ENCODE results near the gene RXRG. TPM values are rescaled to one million over a fixed set of nuclear protein-coding genes. Genes with fewer than 3 reads are reported as not detected.

RXRG gene
- total RNA-seq, 1 experiment from 2014 or later, result not detected

DNA sequence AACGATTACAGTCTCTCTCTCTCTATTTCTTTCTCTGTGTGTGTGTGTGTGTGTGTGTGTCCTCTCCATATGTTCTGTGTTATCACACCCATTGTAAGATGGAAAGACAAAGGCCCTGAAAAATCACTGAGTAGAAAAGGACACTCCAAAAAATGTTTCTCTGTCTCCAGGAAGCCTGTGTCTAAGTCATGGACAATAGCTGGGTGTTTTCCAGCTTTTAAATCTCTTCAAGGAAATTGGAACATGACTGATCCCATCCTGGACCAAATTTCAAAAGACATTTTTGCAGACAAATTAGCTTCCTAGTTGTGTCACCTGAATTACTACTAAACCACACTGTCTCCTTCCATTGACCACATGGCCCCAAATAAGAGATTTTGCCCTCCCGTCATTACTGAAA is 57.4 kb downstream of the RXRG start:
- Histone ChIP-seq H4K91ac (ENCODE audit: insufficient read length, low read depth, low read length) (no peak overlapping the region), H3K23me2 (ENCODE audit: insufficient read length, low read depth, low read length, poor library complexity, severe bottlenecking) (no peaks in the 10 kb centered on the region), H3K27ac (ENCODE audit: insufficient read length, low read depth, low read length) (no peak overlapping the region), H3K23ac (ENCODE audit: insufficient read length, low read depth, low read length) (no peak overlapping the region), H3K18ac (ENCODE audit: insufficient read length, low read depth, low read length) (no peak overlapping the region), H3K4me2 (ENCODE audit: insufficient read depth, insufficient read length, low read length) (no peak overlapping the region), H2AFZ (ENCODE audit: low read length) (no peak overlapping the region), H2BK15ac (ENCODE audit: low read depth, low read length) (no peak overlapping the region), H3K9me3 (ENCODE audit: control insufficient read depth, low read depth, low read length) (no peaks in the 10 kb centered on the region), H2BK20ac (ENCODE audit: low read depth, low read length, poor library complexity, severe bottlenecking) (no peak overlapping the region), H3K79me1 (ENCODE audit: insufficient read depth, low read depth, low read length, poor library complexity, severe bottlenecking) (no peaks in the 10 kb centered on the region), H2BK5ac (ENCODE audit: insufficient read length, low read length) (no peak overlapping the region), H3K4me1 (ENCODE audit: insufficient read depth, low read length) (no peaks in the 10 kb centered on the region), H4K20me1 (ENCODE audit: control insufficient read depth, insufficient read depth, insufficient read length) (no peaks in the 10 kb centered on the region), H4K5ac (ENCODE audit: insufficient read length, low read depth, low read length) (no peak overlapping the region), H3K56ac (ENCODE audit: insufficient read length, low read depth, low read length) (no peak overlapping the region), H2BK12ac (ENCODE audit: insufficient read length, low read depth, low read length) (no peak overlapping the region), H3K79me2 (ENCODE audit: insufficient read depth, low read length) (no peaks in the 10 kb centered on the region), H4K8ac (replicated peaks; ENCODE audit: insufficient read length, low read depth, low read length) (no peak overlapping the region), H3K27me3 (ENCODE audit: insufficient read depth, low read length) (no peaks in the 10 kb centered on the region), H3K9ac (ENCODE audit: extremely low read depth, insufficient read length, low read length) (no peak overlapping the region), H2AK5ac (ENCODE audit: insufficient read length, low read length) (no peak overlapping the region), H3K14ac (ENCODE audit: insufficient read depth, low read length) (no peak overlapping the region), H2BK120ac (ENCODE audit: low read depth, low read length, poor library complexity, severe bottlenecking) (no peak overlapping the region), H3K4ac (ENCODE audit: low read depth, low read length) (no peak overlapping the region), H3T11ph (ENCODE audit: low read length) (no peak overlapping the region)
- Mint-ChIP-seq H3K4me3 (no peak overlapping the region), H3K27me3 (ENCODE audit: low read depth) (peaks cover 60% of the 10 kb centered on the region), H3K4me1 (peaks cover 4 to 9% of the 10 kb centered on the region in 2 experiments), H3K36me3 (ENCODE audit: insufficient read depth in 1 of 3, low read depth in 3 of 3) (no peaks in the 10 kb centered on the region), H3K9me3 (no peaks in the 10 kb centered on the region), H3K27ac (no peak overlapping the region)
- DNase-seq, result no peak
- TF ChIP-seq CTCF (conservative IDR thresholded peaks at IDR 0.05), result no peak
- no CpG with 5 or more reads among the region's 2 CpGs for WGBS (ENCODE audit: extremely low coverage, insufficient read length, low lambda C conversion rate)

Data from H9 (cell line).